ENCODE measurements around the gene P2RX6. TPM values are rescaled to one million over a fixed set of nuclear protein-coding genes. Genes with fewer than 3 reads are reported as not detected.
"Not testable (repeated sequence)": the region's sequence is repeated elsewhere in the genome, so short reads cannot be mapped to it uniquely, and the experiment has no call there.

The P2RX6 gene
- total RNA-seq, 1 donor from 2014 or later = 0.44 TPM

- intact Hi-C loops (cut with micrococcal nuclease) = no loop called here
These were observed 15.1 kb downstream of the P2RX6 start for GRCh38 chr22:21030032-21030431.

GRCh38 chr22:21030621-21031544, 15.9 kb downstream of the P2RX6 start:
- intact Hi-C loops (cut with micrococcal nuclease) = no loop called here

DNA sequence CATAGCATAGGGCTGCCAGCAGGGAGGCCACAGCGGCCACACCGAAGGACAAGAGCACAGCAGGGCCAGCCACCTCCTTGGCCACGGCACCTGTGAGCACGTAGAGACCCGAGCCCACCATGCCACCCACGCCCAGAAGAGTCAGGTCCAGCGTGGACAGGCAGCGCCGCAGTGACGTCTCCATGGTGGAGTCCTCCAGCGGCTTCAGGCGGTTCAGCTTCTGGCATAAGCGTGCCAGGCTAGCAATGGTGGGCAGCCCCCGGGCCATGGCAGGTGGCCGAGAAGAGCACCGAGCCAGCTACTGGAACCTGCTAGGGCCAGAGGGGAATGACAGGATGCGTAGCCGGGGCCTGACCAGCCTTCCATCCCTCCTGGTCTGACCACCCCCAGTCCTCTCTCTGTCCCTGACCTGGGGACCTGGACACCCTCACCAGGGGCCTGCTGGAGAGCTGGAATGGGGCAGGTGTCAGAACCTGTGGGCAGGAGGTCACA, 16.6 kb downstream of the P2RX6 start:
- intact Hi-C loops (cut with micrococcal nuclease) = no loop called here

- intact Hi-C loops (cut with micrococcal nuclease) = no loop called here
These were observed 17.3 kb downstream of the P2RX6 start, which contains the start of gene SLC7A4 for GRCh38 chr22:21032037-21032867. TSS of gene SLC7A4 (minus strand) at chr22:21032561. CDS start at chr22:21031812, 749 bp downstream.

DNA sequence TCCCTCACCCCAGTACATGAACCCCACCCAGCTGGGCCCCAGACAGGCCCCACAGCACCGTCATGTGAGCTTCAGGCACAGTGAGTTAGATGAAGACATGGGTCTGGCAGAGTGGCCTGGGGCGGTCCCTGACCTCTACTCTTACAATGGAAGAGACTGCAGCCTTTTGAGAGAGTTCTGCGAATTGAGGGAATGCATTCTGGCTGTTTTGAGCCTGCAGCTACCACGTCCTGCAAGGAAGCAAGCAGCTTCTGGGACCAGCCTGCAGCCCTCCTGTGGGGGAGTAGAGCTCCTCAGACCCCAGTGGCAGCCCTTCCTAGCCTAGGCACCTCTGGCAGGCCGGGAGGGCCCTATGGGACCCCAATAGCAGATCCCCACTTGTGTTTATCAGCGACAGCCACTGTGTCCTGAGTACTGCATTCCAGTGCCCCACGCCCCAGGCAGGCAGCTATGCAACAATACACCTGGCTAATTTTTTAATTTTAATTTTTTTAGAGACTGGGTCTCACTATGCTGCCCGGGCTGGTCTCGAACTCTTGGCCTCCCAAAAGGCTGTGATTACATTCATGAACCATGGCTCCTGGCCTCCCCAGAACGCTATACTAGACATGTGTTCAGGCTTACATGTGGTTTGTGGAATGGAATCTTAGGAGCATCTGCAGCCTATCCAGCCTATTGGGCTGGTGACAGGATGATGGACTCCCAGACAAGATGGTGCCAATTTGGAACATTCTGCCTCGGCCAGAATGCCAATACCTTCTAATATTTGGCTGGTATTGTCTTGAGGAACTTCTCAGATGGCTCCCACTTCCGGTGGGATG, 18.1 kb downstream of the P2RX6 start:
- intact Hi-C loops (cut with micrococcal nuclease) = no loop called here

- intact Hi-C loops (cut with micrococcal nuclease) = no loop called here
These were observed 18.9 kb downstream of the P2RX6 start for GRCh38 chr22:21033895-21034294.

DNA sequence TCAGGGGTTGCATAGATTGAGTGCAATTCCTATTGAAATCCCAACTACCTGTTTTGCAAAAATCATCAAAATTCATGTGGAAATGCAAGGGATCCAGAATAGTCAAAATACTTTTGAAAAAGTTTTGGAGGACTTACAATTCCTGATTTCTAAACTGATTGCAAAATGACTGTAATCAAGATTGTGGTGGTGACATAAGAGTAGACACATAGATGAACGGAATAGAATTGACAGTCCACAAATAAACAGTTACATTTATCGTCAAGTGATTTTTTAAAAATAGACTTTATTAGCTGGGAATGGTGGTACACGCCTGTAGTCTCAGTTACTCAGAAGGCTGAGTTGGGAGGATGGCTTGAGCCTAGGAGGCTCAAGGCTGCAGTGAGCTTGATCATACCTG, 20.0 kb downstream of the P2RX6 start:
- intact Hi-C loops (cut with micrococcal nuclease) = no loop called here

- intact Hi-C loops (cut with micrococcal nuclease) = no loop called here
These were observed 23.4 kb downstream of the P2RX6 start for GRCh38 chr22:21038405-21038804.

- intact Hi-C loops (cut with micrococcal nuclease) = not testable (repeated sequence)
These were observed 24.2 kb downstream of the P2RX6 start for GRCh38 chr22:21039158-21039557.

GRCh38 chr22:21041937-21042336, 27.0 kb downstream of the P2RX6 start:
- intact Hi-C loops (cut with micrococcal nuclease) = no loop called here

GRCh38 chr22:21042978-21043859, 28.3 kb downstream of the P2RX6 start:
- intact Hi-C loops (cut with micrococcal nuclease) = no loop called here

DNA sequence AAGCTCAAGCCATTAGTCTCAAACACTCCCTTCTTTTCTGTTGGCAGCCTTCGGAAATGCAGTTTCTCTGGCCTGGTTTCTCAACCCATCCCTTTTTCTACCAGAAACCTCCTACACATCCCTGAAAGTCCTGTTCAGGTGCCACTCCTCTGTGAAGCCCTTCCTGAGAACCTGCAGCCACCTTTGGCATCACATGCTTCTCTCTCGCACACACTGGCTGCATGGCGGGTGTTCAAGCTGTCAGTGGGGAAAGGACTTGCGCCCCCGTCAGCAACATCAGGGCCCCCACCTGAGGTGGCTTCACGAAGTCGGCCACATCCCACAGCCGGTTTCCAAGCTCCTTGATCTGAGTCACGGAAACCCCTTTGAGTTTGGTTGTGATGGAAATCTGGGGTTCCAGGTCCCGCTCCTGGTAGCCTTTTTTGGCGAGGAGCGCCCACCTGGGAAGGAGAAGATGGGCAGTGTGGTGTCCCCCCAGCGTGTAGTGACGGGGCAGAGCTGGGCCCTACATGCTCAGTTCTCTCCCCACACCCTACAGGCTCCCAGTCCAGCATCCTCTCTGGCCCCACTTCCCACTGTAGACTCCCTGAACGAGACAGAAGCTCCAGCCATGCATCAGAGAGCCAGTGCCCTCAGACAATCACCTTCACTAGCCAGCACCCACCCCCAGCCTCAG, 29.0 kb downstream of the P2RX6 start:
- intact Hi-C loops (cut with micrococcal nuclease) = no loop called here

DNA sequence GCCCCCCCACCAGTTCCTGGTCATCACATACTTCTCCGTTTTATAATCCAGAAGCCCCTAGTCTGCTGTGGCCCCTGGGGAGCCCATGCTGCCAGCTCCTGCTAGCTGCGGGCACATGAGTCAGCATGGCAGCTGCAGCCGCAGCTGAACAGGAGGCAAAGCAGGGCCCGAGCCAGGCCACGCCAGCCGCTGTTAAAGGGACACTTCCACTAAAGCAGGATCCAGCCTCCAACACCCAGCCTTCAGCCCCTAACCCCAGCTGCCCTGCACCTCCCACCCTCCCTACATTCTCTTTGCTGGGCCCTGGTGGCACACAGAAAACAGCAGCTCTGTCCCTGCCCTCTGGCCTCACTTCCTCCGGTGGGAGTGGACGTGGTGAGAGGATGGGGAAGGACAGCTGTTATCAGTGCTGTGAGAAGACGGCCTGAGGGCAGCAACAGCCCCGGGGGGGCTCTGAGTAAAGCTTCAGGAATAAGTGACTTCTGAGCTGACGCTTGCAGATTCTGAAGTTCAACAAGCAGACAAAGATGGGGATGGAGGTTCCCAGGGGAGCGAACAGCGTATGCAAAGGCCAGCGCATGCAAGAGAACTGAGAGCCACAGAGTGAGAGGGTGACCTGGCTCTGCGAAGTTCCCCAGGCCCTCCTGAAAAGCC, 30.1 kb downstream of the P2RX6 start:
- intact Hi-C loops (cut with micrococcal nuclease) = loop anchor here (1.0 kb wide), 1 partner anchor 43 kb away; the partner anchor contains the start of gene THAP7

DNA sequence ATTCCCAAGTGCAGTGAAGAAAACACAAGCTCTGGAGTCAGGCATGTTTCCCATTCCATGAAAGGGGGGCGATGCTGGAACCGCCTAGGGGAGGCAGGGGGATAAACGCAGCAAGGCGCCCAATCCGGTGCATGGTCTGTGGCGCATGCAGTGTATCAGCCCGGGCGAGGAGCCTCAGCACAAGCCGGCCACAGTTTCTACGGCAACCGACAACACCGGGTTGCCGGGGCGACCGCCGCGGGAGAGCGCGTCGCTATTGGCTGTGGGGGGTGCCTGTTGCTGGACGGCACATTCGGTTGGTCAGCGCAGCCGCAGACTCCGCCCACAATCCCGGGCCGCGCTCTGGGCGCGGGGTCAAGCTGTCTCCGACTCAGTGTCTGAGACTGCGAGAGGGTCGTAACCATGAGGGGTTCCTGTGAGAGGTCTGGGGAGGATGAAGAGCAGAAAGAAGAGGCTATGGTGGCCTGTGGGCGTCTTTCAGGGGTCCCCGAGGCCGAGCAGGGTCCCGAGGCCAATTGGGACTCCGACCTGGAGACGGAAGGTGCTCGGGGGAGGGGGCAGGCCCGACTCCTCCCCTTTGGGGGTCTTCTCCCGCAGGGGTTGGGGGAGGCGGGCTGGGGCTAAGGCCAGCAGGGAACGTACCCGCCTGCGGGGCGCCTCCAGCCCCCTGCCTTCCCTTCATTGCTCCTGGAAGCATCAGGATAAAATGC, 30.8 kb downstream of the P2RX6 start, which contains the start of gene LRRC74B:
Gene LRRC74B (plus strand): TSS at position 362 of the 710 bp plus-strand sequence. CDS start 41 bp downstream, at position 403.
- intact Hi-C loops (cut with micrococcal nuclease) = loop anchor here (1.0 kb wide), 1 partner anchor 43 kb away; the partner anchor contains the start of gene THAP7

GRCh38 chr22:21047035-21047661, 32.2 kb downstream of the P2RX6 start:
- intact Hi-C loops (cut with micrococcal nuclease) = no loop called here

- intact Hi-C loops (cut with micrococcal nuclease) = no loop called here
These were observed 32.8 kb downstream of the P2RX6 start for GRCh38 chr22:21047730-21048129.

DNA sequence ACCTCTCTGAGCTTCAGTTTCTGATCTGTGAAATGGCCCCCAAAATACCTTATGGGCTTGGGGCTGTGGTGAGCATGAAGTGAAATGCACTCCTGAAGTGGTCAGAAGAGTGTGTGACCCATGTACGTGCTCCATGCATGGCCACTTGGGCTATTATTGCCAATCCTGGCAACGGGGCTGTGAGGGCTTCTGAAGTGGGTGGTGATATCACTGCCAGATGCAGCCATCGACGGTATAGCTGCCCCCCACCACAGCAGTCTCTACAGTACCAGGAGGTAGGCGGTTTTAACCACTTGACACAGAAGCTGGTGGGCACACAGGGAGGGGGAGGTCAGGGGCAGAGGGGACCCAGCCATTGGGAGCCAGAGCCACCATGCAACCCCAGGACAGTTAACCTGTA, 33.5 kb downstream of the P2RX6 start:
- intact Hi-C loops (cut with micrococcal nuclease) = not testable (repeated sequence)

DNA sequence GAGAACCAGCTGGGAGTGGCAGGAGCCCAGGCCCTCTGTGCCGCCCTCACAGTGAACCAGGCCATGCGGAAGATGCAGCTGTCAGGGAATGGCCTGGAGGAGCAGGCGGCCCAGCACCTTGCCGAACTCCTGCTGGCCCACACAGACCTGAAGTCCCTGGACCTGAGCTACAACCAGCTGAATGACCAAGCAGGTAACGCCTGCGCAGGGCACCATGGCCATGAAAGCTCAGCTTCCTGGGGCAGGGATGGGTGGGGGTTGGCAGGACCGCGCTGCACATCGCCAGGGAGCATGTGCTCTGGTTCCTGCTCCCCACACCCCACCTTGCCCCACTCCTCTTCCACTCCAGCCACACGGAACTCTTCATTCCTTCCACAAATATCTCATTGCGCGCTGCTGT, 34.0 kb downstream of the P2RX6 start:
- intact Hi-C loops (cut with micrococcal nuclease) = not testable (repeated sequence)

Measured in T-helper 1 cell treated with Interleukin-12 subunit alpha and Interleukin-12 subunit beta and Interleukin-4 antibody, amounts not matched to agents 30 ng/mL and 1 ng/mL, for 36 hours (primary cell).